GM21619 (cell line): Measurements from ENCODE around the gene TPGS1.
"Not testable (repeated sequence)": the region's sequence is repeated elsewhere in the genome, so short reads cannot be mapped to it uniquely, and the experiment has no call there.

ENCODE experiments used
- ATAC-seq: cut with Tn5 transposase; IDR thresholded peaks from one replicate; pipeline ENCODE4 v1.9.1; 2021; ENCODE audit not compliant: unreplicated experiment

TPGS1 gene

DNA sequence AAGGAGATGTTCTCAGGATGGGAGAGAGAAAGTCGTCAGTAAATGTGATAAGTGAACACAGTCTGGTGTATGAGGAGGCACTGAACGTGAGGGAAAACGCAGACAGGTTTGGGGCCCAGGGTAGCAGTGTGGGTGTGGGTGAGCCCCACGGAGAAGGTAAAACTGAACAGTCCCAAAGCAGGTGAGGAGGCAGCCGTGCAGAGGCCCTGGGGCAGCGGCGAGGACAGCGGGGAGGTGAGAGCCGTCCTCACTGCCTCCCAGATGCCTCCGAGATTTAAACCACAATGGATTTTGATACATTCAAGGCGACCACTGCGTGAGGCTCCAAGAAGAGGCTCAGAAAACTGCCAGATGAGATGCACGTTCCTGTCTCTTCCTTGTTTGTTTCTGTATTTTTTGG, 31.9 kb upstream of the TPGS1 start:
- no peak for ATAC-seq

DNA sequence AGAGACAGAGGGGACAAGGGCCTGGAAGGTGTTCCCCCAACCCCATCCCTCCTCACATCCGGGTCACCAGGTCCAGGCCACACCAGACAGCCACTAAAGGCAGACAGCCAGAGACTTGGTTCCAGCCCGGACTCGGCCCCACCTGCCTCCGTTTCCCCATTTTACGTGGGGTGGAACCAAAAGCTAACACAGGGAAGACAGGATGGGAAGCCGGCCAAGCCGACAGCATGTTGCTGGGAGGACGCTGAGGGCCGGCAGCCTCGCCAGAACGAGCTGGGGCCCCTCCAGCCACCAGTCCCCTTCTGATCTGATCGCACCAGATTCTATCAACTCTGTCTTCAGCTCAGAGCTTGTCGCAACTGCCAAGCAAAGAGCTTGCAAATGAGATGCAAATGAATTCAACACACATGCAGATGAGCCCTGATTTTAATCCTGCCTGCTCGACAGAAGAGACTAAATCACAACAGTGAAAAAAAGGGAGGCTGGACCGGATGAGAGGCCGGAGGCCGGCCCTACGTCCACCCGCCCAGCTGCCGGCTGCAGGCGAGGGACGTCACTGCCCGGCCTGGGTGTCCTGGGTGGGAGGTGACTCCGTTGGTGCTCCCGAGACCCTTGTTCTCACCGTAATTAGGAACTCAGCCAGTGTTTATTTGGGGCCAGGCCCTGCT, 28.9 kb upstream of the TPGS1 start:
- no peak for ATAC-seq

DNA sequence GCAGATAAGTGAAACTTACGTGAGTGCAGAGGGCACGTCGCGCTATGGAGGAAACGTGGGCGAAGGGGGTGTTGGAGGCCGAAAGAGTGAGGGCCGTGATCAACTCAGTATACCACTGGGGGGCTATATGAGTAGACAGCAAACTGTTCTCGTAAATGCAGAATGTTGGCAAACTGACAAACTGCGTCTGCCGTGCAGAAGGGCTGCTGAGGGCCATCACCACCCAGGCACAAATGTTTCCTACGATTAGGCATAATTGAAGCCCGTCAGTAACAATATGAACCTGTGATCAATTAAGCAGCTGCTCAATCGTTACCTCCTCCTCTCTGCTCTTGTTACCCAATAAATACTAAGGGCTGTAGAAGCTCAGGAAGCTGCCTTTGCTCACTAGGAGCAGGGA, 28.3 kb upstream of the TPGS1 start:
- no peak for ATAC-seq

DNA sequence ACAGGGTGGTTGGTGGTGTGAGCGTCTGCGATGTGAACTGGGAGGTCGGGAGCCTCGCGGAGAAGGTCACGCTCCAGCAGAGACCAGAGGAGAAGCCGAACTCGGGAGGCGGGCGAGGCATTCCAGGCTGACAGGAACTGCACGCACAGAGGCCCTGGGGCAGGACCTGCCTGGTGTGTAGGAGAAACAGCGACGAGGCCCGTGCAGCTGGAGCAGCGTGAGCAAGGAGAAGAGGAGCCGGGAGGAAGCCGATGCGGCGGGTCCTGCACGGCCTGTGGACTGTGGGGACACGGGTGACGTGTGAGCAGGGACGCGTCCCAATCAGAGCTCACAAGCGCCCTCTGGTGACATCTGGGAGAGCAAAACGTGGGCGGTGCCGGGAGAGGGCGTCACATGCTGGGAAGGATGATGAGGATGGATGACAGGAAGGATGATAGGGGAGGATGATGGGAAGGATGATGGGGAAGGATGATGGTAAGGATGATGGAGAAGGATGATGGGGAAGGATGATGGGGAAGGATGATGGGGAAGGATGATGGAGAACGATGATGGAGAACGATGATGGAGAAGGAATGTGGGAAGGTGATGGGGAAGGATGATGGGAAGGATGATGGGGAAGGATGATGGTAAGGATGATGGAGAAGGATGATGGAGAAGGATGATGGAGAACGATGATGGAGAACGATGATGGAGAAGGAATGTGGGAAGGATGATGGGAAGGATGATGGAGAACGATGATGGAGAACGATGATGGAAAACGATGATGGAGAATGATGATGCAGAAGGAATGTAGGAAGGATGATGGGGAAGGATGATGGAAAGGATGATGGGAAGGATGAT, 27.1 kb upstream of the TPGS1 start:
- ATAC-seq = no peak

DNA sequence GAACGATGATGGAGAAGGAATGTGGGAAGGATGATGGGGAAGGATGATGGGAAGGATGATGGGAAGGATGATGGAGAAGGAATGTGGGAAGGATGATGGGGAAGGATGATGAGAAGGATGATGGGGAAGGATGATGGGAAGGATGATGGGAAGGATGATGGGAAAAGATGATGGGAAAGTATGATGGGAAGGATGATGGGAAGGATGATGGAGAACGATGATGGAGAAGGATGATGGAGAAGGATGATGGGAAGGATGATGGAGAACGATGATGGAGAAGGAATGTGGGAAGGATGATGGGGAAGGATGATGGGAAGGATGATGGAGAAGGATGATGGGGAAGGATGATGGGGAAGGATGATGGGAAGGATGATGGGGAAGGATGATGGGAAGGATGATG, 26.2 kb upstream of the TPGS1 start:
- not testable (repeated sequence) for ATAC-seq

DNA sequence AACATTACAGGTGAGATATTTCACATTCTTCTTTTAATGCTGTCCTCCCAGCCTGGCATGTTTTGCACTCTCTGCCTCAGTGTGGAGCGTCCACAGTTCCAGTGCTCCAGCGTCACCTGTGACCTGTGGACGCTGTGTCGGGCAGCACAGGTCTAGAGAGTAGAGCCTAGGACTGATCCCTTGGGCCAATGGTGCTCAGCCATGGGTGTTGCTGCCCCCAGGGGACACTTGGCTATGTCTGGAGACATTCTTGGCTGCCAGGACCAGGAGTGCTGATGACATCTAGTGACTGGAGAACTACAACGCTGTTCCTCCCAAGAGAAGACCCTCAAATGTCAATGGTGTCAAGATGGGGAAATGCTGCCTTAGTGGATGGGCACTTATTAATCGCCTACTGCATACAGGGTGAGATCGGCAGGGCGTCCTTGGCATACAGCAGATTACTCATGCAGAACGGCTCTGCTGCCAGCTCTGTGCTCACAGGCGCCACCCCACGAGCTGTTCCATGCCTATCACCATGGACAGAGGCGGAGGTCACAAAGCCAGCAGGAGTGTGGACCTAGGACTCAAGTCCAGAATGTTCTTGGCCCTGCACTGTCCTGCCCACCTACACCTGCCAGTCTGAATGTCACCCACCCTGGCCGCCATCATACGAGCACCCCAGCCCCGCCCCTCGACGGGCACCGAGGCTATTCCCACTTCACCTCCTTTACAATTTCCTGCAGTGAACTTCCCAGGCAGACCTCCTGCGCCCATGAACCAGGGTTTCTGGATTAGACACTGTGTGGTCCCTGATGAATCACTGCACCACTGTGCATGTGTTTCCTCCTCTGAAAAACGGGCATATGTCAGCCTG, 24.9 kb upstream of the TPGS1 start:
- ATAC-seq = no peak

DNA sequence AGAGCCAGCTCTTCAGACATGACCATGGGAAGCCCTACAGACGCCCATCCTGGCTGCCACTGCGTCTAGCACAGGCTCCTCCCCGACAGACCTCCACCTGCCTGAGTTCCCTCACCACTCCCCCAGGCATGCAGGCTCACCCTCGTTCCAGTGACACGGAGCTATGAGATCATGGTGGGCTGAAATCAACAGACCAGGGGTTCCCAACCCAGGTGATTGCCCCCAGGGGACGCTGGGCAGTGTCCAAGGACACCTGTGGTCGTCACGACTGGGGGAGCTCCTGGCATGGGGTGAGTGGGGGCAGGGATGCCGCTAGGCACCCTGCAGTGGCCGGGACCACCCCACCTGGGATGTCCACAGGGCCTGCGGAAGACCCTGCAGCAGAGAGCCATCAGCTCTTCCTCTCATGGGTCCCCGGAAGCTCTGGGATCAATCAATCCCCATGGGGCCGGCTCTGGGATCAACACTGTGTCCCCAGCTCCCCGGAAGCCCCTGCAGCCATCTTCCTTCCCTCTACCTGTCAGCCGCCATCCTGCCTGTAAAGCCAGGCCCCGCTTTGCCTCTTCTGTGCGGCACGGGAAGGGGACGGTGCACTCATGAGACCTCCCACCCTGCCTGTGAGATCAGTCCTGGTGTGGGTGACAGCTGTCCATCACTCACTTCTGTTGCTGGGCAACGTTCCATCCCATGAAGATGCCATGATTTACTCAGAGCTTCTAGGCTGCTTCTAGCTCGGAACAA, 23.8 kb upstream of the TPGS1 start:
- ATAC-seq = no peak

DNA sequence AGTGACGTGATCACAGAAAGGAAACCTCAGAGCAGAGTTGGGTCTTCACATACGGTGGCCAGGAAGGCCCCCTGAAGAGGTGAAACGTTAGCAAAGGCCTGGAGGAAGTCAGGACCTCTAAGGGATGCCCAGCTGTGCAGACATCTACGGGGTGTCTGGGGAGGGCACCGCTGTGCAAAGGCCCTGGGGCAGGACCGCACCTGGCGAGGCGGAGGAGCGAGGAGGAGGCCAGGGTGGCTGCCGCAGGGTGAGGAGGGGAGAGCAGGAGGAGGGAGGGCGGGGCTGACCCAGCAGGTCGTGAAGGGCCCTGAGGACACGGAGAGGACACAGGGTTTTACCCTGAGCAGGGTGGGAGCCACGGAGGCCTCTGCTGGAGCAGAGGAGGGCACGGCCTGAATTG, 22.8 kb upstream of the TPGS1 start:
- no peak for ATAC-seq

DNA sequence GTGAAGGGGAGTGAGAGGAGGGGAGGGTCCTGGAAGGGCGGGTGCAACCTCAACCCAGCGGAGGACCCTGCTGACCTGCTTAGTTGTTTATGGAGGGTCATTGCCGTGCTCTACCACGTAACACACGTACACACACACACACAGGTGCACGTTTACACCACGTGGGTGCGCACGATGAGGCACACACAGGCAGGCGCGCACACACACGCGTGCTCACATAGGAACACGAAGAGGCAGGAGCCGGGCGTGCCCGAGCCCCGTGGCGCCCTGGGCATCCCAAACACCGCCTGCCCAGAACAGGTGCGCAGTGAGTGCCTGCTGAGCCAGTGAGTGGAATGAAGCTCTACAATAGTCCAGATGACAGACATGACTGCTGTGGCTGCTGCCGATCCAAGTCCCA, 22.2 kb upstream of the TPGS1 start:
- ATAC-seq = no peak

DNA sequence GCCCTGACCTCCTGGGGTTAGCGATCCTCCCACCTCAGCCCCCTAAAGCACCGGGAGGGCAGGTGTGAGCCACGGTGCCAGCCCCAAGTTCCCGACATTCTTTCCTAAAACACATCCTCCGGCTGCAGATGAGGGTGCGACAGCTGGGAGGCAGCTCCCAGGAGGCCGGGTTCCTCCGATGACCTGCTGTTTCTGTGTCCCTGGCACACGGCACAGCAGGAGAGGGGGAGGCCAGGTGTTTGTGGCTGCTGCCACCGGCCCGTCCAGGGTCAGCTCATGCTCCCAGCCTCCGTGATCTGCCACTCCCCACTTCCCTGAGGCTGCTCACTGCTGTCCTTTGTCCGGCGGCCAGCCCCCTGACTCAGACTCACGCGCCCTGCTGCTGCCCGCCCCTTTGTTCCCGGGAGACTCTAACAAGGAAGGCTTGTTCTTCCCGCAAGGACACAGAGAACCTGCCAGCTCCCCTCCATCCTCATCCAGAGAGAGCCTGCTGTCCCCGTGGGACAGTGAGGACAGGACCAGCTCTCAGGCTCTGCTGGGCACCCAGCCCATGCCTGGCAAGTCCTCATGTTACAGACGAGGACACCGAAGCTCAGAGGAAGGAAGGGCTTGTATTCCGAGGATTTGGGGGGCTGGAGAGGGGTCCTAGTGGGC, 21.6 kb upstream of the TPGS1 start:
- ATAC-seq = no peak

DNA sequence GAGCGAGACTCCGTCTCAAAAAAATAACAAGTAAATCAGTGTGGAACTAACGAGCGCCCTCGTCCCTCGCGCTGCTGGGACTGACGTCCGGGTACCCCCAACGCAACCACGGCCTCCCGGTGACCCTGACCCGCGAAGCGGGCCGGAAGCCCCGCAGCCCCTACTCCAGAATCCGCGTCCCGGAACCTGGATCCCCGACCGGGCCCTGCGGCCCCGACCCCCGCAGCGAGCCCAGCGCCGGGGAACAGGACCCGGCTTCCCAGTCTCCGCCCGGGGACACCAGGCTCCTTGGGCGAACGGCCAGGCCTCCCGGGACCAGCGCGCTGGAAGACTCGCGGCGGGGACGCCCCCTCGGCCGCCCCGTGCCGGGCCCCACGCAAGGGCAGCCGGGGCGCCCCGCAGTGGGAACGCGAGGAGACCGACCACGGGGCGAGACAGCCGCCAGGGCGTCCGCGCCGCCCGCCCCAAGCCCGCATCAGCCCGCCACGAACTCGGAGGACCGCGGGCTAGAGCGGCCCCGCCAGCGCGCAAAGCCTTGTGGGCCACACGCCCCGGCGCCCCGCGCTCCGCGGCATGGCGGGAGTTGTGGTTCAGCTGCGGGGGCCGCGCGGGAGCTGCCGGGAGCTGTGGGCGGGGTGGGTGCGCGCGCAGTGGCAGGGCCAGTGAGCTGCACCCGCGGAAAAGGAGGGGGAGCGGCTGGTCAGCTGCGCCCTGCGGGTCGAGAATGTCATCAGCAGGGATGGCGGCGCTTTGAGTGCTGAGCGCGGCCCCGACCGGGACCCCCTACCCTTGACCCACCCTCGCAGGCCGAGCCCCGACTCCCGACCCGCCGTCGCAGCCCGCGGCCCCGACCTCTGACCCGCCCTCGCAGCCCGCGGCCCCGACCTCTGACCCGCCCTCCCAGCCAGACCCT, 18.5 kb upstream of the TPGS1 start:
- no peak for ATAC-seq

DNA sequence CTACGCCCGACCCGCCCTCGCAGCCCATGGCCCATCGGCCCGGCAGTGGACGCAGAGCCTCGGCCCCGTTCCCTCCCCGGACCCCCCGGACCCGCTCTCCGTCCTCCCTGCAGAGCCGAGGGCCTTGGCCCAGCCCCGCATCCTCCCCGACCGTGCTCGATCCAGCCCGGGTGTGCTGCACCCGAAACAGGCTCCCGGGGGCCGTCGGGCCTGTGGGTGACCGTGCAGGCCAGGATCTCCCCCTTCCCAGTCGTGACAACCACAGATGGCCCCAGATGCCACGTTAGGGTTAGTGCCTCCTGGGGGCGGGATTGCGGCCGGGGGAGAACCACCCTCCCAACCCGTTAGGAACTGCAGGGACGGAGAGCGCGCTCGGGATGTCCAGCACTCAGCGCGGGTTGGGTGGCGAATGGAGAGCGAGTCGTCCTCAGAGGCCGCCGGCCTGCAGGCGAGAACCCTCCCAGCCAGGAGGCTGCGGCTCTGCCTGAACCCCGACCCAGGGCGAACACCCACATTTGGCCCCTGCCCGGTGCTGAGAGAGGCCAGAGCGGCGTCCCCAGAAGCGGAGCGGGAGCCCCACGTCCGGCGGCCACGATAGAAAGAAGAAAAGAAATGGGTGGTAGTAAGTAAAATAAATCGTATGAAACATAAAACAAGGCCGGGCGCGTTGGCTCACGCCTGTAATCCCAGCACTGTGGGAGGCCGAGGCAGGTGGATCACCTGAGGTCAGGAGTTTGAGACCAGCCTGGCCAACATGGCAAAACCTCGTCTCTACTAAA, 17.7 kb upstream of the TPGS1 start:
- ATAC-seq = no peak

DNA sequence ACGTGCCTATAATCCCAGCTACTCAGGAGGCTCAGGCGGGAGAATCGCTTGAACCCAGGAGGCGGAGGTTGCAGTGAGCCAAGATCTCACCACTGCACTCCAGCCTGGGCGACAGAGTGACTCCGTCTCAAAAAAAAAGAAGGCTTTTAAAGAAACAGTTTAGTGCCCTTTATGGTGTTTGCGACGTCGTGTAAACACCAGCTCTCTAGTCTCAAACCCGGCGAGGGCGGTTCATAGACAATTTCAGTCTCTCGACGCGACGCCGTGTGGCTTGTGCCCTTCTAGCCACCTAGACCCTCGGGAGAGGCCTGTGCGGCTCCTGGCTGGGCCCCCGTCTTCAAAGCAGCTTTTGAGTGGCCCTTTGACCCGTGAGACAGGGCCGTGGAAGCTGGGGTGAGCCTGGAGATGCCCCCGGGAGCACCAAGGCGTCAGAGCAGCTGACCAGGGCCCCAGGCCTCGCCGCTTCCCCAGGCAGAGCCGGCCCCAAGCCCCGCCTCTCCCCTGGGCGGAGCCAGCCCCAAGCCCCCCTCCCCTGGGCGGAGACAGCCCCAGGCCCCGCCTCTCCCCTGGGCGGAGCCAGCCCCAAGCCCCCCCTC, 16.1 kb upstream of the TPGS1 start:
- ATAC-seq = no peak

DNA sequence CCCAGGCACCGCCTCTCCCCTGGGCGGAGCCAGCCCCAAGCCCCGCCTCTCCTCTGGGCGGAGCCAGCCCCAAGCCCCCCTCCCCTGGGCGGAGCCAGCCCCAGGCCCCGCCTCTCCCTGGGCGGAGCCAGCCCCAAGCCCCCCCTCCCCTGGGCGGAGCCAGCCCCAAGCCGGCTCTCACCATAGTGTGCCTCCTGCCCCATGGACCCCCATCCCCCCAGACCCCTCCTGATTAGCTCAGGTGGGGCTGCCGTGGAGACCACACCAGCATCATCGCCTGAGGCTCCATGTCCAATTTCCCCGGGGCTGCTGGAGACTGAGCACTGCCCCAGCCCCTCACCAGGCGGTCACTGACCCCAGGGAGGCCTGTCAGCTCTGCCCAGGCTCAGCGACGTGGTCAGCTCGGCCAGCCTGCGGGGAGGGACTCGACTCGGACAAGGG, 15.2 kb upstream of the TPGS1 start:
- no peak for ATAC-seq

DNA sequence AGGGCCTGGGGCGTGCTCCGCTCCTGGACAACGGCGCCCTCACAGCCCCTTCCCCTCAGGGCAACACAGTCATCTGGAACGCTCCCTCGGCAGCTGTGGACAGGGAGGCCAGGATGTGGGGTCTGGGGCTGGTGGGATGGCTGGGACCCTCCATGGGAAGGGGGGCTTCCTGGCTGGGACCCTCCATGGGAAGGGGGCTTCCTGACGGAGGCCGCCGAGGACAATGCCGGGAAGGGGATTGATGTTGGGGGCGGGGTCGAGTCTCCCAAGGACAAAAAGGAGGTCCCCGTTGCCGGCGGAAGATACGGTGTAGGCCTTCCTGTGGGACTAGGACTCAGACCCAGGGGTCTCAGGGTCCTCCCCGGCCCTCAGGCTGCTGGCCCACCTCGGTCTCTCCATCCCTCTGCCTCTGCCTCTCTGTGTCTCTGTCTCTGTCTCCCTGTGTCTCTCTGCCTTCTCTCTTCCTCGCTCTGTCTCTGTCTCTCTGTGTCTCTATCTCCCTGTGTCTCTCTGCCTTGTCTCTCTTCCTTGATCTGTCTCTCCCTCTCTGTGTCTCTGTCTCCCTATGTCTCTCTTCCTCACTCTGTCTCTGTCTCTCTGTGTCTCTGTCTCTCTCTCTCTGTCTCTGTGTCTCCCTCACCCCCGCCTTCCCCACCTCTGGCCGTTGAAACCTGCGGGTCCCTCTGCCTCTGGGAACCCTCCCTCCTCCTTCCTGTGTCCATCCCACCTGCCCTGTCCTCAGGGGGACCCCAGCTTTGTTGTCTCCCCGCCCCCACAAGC, 13.7 kb upstream of the TPGS1 start:
- ATAC-seq = no peak

DNA sequence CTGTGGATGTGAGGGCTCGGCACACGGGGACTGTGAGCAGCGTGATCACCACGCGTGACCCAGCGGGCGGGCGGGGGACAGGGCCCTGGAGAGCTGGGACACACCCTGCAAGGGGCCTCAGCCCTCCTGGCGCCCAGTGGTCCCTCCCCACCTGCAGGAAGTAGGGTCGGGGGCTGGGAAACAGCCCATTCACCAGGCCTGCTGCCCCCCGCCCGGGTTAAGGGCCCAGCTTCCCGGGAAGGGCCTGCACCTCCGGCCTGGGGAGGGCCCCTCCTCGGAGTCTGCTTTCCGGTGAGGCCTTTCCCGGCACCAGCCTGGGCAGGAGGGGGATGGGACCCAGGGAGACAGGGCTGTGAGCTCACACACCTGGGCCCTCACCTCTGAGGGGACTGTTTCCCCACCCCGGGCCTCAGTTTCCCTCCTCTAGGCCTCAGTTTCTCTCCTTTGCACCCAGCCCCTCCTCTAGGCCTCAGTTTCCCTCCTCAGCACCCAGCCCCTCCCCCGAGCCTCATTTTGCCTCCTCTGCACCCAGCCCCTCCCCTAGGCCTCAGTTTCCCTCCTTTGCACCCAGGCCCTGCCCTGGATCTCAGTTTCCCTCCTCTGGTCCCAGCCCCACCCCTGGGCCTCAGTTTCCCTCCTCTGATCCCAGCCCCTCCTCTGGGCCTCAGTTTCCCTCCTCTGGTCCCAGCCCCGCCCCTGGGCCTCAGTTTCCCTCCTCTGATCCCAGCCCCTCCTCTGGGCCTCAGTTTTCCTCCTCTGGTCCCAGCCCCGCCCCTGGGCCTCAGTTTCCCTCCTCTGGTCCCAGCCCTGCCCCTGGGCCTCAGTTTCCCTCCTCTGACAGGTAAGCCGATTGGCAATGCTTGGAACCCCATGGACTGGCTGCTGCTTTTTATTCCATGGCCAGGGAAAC, 12.9 kb upstream of the TPGS1 start:
- ATAC-seq = no peak

DNA sequence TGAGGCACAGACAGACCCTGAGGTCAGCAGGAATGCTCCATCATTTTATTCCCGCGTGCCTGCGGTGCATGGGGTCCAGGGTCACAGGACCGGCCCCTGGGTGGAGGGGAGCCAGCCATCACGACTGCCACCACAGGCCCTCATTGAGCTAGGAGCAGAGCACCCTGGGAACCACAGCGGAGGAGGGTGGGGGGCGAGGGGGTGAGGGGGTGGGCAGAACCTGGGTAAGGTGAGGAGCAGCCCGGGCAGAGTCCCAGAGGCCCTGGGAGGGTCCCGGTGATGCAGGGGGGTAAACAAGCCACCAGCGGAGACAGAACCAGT, 12.3 kb upstream of the TPGS1 start:
- ATAC-seq = no peak
